ENCODE data around the gene RAPGEF6. TPM values are rescaled to one million over a fixed set of nuclear protein-coding genes. Genes with fewer than 3 reads are reported as not detected.
A peak's percentile ranks its signal among the peaks of the same experiment; 100 is the strongest.

The RAPGEF6 gene
- total RNA-seq, 2 donors from 2014 or later = 15.5 to 43.0 TPM

DNA sequence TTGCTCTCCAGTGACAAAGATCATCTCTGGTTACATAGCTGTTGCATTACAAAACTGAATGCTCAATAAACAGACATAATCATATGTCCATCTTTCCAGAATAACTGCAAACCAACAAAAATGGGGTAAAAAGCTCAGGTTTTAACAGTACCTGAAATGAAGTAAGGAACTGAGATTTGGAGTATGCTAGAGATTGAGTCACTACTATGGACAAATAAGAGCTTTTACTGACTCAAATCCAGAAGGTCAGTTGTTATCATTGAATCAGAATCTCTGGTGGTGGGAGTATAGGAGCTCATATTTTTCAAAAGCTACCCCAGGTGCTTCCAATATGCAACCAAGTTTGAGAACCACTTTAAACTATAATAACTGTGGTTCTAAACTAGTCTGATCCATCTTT is 4.1 kb upstream of the RAPGEF6 start:
- Histone ChIP-seq H3K27ac (no peak overlapping the region), H3K4me3 (no peak overlapping the region), H3K4me1 (replicated peaks) (no peaks in the 10 kb centered on the region), H3K9me3 (no peaks in the 10 kb centered on the region), H3K27me3 (replicated peaks; ENCODE audit: insufficient read depth) (no peaks in the 10 kb centered on the region), H3K36me3 (no peaks in the 10 kb centered on the region)
- DNase-seq (ENCODE audit: low spot score) = no peak
- TF ChIP-seq POLR2AphosphoS5 (IDR thresholded peaks at IDR 0.05) (no peak), CTCF (IDR thresholded peaks at IDR 0.05) (no peak), POLR2A (IDR thresholded peaks at IDR 0.05) (no peak)
- intact Hi-C loops (cut with DNase I) = loop anchor here (5.0 to 10.0 kb wide), 2 partner anchors 33 to 626 kb away; no protein-coding TSS in a partner anchor

DNA sequence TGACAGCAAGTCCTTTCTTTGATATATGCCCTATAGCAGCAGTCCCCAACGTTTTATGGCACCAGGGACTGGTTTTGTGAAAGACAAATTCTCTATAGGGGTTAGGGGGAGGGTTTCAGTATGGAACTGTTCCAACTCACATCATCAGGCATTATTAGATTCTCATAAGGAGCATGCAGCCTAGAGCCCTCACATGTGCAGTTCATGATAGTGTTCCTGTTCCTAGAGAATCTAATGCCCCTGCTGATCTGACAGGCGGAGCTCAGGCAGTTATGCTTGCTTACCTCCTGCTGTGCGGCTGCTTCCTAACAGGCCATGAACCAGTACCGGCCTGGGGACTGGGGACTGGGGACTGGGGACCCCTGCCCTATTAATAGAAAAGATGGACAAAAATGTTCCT is 2.7 kb upstream of the RAPGEF6 start:
- Histone ChIP-seq H3K4me1 (replicated peaks) (peaks cover 3% of the 10 kb centered on the region), H3K9me3 (no peaks in the 10 kb centered on the region), H3K36me3 (no peaks in the 10 kb centered on the region), H3K27ac (no peak overlapping the region), H3K4me3 (no peak overlapping the region), H3K27me3 (replicated peaks; ENCODE audit: insufficient read depth) (no peaks in the 10 kb centered on the region)
- no peak for DNase-seq (ENCODE audit: low spot score)
- intact Hi-C loops (cut with DNase I) = loop anchor here (5.0 to 10.0 kb wide), 2 partner anchors 35 to 627 kb away; no protein-coding TSS in a partner anchor
- 77% methylated on average over 4 of the region's 4 CpGs for WGBS
- no peak for TF ChIP-seq POLR2AphosphoS5 (IDR thresholded peaks at IDR 0.05)
- TF ChIP-seq POLR2A (IDR thresholded peaks at IDR 0.05) = no peak
- TF ChIP-seq CTCF (IDR thresholded peaks at IDR 0.05) = no peak

DNA sequence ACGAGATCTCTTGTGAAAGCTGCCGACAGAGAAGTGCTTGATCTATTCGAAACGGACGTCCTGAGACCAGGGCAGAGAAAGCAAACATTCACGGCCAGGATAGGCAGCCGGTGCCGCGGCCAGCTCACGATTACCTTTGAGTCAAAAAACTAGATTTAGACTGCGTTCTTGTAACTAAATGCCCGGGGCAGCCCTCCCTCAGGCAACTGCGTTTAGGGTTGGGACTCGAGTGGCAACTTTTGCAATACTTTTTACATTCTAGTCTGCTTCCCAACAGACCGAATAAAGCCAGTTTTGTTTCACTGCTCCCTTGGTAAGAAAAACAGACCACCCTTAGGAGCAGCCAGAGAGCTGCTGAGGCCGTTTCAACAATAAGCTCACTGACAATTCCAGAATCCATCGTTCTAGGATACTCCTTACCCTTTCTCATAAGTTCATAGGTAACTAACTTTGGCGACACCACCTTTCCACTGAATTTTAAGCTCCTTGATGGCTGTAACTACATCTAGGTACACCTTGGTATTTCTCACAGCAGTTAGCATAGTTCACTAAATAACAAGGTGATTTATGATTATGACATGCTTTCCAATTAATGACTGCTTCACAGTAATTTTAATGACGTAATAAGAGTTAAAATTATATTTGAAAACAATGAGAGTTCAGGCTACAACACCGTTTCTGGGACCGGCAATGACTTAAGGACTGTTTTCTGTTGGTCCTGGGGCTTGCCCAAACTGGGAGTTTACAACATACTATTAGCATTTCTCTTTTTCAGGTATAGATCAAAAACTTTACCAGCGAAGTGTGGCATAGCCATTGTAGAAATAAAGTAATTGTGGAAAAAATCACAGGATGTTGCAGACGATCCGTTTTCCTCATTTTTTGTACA is 899 bp upstream of the RAPGEF6 start:
- no peak for DNase-seq (ENCODE audit: low spot score)
- Histone ChIP-seq H3K36me3 (no peaks in the 10 kb centered on the region), H3K27ac (peak overlapping the region; percentile 97 to 98), H3K4me1 (replicated peaks) (peaks cover 3% of the 10 kb centered on the region), H3K9me3 (no peaks in the 10 kb centered on the region), H3K4me3 (peak overlapping the region; percentile 60 to 74), H3K27me3 (replicated peaks; ENCODE audit: insufficient read depth) (no peaks in the 10 kb centered on the region)
- TF ChIP-seq POLR2A (IDR thresholded peaks at IDR 0.05) = no peak
- 3% methylated on average over 24 of the region's 24 CpGs for WGBS
- intact Hi-C loops (cut with DNase I) = loop anchor here (1.0 to 10.0 kb wide), 3 partner anchors 36 to 629 kb away; partner anchors contain the start of gene FNIP1

DNA sequence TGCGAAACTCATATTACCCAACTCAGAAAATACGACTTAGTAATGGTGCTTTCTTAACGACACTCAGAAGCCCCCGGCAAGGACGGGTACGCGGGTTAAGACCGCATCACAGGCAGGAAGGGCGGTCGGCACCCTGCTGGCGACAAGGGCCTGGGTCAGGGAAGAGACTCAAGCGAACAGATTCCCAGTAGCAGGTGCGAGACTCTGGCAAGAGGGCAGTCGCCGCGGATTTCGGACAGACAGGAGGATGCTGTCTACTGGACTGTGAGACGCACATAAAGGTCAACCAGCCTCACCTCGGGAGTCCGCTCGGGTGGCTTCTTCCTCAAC is 398 bp downstream of the RAPGEF6 start:
- 0% methylated on average over 21 of the region's 21 CpGs for WGBS
- no peaks in the 10 kb centered on the region for H3K27me3 ChIP-seq (replicated peaks; ENCODE audit: insufficient read depth)
- H3K4me3 ChIP-seq = peak overlapping the region; percentile 60 to 74
- peak; percentile 46 for DNase-seq (ENCODE audit: low spot score)
- H3K9me3 ChIP-seq = no peaks in the 10 kb centered on the region
- intact Hi-C loops (cut with DNase I) = loop anchor here (10.0 kb wide), 1 partner anchor 630 kb away; no protein-coding TSS in a partner anchor
- TF ChIP-seq POLR2A (IDR thresholded peaks at IDR 0.05) (no peak), CTCF (IDR thresholded peaks at IDR 0.05) (peak in 1 of 4 experiments; percentile 14), POLR2AphosphoS5 (IDR thresholded peaks at IDR 0.05) (no peak)
- peak overlapping the region; percentile 97 to 98 for H3K27ac ChIP-seq
- H3K36me3 ChIP-seq = no peaks in the 10 kb centered on the region
- H3K4me1 ChIP-seq (replicated peaks) = peaks cover 3% of the 10 kb centered on the region

- Histone ChIP-seq H3K4me3 (peak overlapping the region; percentile 60 to 74), H3K27me3 (replicated peaks; ENCODE audit: insufficient read depth) (no peaks in the 10 kb centered on the region), H3K27ac (peak overlapping the region; percentile 97 to 98), H3K4me1 (replicated peaks) (peaks cover 3% of the 10 kb centered on the region), H3K36me3 (no peaks in the 10 kb centered on the region), H3K9me3 (no peaks in the 10 kb centered on the region)
- DNase-seq (ENCODE audit: low spot score) = no peak
- TF ChIP-seq POLR2A (IDR thresholded peaks at IDR 0.05) (no peak), CTCF (IDR thresholded peaks at IDR 0.05) (no peak), POLR2AphosphoS5 (IDR thresholded peaks at IDR 0.05) (no peak)
- WGBS = 5% methylated on average over 4 of the region's 4 CpGs
- intact Hi-C loops (cut with DNase I) = loop anchor here (10.0 kb wide), 1 partner anchor 631 kb away; no protein-coding TSS in a partner anchor
Observed at GRCh38 chr5:131634238-131634637, 791 bp downstream of the RAPGEF6 start.
